ENCODE measurements around the gene ATP5IF1.

The ATP5IF1 gene

GRCh38 chr1:28205243-28205642 is 30.7 kb upstream of the ATP5IF1 start:
- Histone ChIP-seq H3K36me3 (ENCODE audit: control insufficient read depth, insufficient read depth, low read length) (peaks cover 1% of the 10 kb centered on the region), H3K27me3 (ENCODE audit: control insufficient read depth, insufficient read depth, low read length) (no peaks in the 10 kb centered on the region), H3K9ac (ENCODE audit: low read length) (no peak overlapping the region), H3K4me1 (ENCODE audit: control insufficient read depth, insufficient read depth, low read length) (peaks cover 1% of the 10 kb centered on the region), H3K9me3 (ENCODE audit: control insufficient read depth, low read length) (no peaks in the 10 kb centered on the region), H3K4me3 (ENCODE audit: low read length) (no peak overlapping the region)

GRCh38 chr1:28208818-28209441 is 27.0 kb upstream of the ATP5IF1 start:
- no peaks in the 10 kb centered on the region for H3K36me3 ChIP-seq (ENCODE audit: control insufficient read depth, insufficient read depth, low read length)
- H3K4me3 ChIP-seq (ENCODE audit: low read length): no peak overlapping the region
- no peak overlapping the region for H3K9ac ChIP-seq (ENCODE audit: low read length)
- H3K27me3 ChIP-seq (ENCODE audit: control insufficient read depth, insufficient read depth, low read length): no peaks in the 10 kb centered on the region
- H3K4me1 ChIP-seq (ENCODE audit: control insufficient read depth, insufficient read depth, low read length): no peaks in the 10 kb centered on the region
- no peaks in the 10 kb centered on the region for H3K9me3 ChIP-seq (ENCODE audit: control insufficient read depth, low read length)

GRCh38 chr1:28209700-28210099 is 26.2 kb upstream of the ATP5IF1 start:
- Histone ChIP-seq H3K27me3 (ENCODE audit: control insufficient read depth, insufficient read depth, low read length) (no peaks in the 10 kb centered on the region), H3K36me3 (ENCODE audit: control insufficient read depth, insufficient read depth, low read length) (no peaks in the 10 kb centered on the region), H3K4me3 (ENCODE audit: low read length) (no peak overlapping the region), H3K9me3 (ENCODE audit: control insufficient read depth, low read length) (no peaks in the 10 kb centered on the region), H3K9ac (ENCODE audit: low read length) (no peak overlapping the region), H3K4me1 (ENCODE audit: control insufficient read depth, insufficient read depth, low read length) (no peaks in the 10 kb centered on the region)

- Histone ChIP-seq H3K4me3 (ENCODE audit: low read length) (no peak overlapping the region), H3K4me1 (ENCODE audit: control insufficient read depth, insufficient read depth, low read length) (no peaks in the 10 kb centered on the region), H3K27me3 (ENCODE audit: control insufficient read depth, insufficient read depth, low read length) (no peaks in the 10 kb centered on the region), H3K9ac (ENCODE audit: low read length) (no peak overlapping the region), H3K36me3 (ENCODE audit: control insufficient read depth, insufficient read depth, low read length) (no peaks in the 10 kb centered on the region), H3K9me3 (ENCODE audit: control insufficient read depth, low read length) (no peaks in the 10 kb centered on the region)
Observed at GRCh38 chr1:28213315-28213714, 22.6 kb upstream of the ATP5IF1 start.

DNA sequence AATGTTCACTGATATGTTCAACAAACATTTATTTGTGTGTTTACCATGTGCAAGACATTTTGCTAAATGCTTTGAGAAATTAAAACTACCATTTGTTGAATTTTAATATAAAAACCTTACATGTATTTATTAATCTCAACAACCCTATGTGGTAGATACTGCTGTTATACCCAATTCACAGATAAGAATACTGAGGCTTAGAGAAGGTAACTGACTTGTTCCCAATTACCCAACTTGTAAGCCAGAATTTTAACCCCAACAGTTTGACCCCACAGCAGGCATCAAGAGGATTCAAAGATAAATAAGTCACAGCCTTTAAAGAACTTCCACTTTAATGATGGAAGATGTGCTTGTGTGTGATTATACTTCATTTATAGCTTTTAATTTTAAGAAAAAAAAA is 6.8 kb upstream of the ATP5IF1 start:
- Histone ChIP-seq H3K27me3 (ENCODE audit: control insufficient read depth, insufficient read depth, low read length) (no peaks in the 10 kb centered on the region), H3K9me3 (ENCODE audit: control insufficient read depth, low read length) (no peaks in the 10 kb centered on the region), H3K36me3 (ENCODE audit: control insufficient read depth, insufficient read depth, low read length) (no peaks in the 10 kb centered on the region), H3K4me1 (ENCODE audit: control insufficient read depth, insufficient read depth, low read length) (peaks cover 4% of the 10 kb centered on the region), H3K4me3 (ENCODE audit: low read length) (no peak overlapping the region), H3K9ac (ENCODE audit: low read length) (no peak overlapping the region)

DNA sequence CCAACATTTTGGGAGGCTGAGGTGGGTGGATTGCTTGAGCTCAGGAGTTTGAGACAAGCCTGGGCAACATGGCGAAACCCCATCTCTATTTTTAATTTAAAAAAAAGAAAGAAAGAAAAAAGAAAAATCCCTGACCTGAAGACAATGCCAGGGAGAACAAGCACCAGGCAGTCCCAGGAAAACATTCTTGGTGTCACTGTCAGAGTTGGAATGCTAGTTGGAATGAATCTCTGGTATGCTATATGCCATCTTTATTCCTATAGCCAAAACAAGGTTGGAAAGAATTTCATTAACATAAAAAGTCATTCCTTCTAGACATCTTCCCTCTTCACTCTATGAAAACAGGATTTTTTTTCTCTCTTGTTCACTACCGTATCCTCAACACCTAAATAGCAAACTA is 5.9 kb upstream of the ATP5IF1 start:
- H3K36me3 ChIP-seq (ENCODE audit: control insufficient read depth, insufficient read depth, low read length): no peaks in the 10 kb centered on the region
- H3K9me3 ChIP-seq (ENCODE audit: control insufficient read depth, low read length): no peaks in the 10 kb centered on the region
- H3K9ac ChIP-seq (ENCODE audit: low read length): no peak overlapping the region

GRCh38 chr1:28232558-28233263 is 3.2 kb upstream of the ATP5IF1 start, which contains the start of gene DNAJC8:
Gene DNAJC8, minus strand, starts transcription at chr1:28233029. Its CDS starts 31 bp downstream, at chr1:28232998.
- Histone ChIP-seq H3K9me3 (ENCODE audit: control insufficient read depth, low read length) (no peaks in the 10 kb centered on the region), H3K9ac (ENCODE audit: low read length) (peak within 1 kb of the TSS; percentile 94), H3K4me3 (ENCODE audit: low read length) (peak within 1 kb of the TSS; percentile 86), H3K36me3 (ENCODE audit: control insufficient read depth, insufficient read depth, low read length) (no peaks in the 10 kb centered on the region), H3K27me3 (ENCODE audit: control insufficient read depth, insufficient read depth, low read length) (no peaks in the 10 kb centered on the region), H3K4me1 (ENCODE audit: control insufficient read depth, insufficient read depth, low read length) (peaks cover 17% of the 10 kb centered on the region)

More for the DNA sequence above, 5.9 kb upstream of the ATP5IF1 start:
- Histone ChIP-seq H3K4me1 (ENCODE audit: control insufficient read depth, insufficient read depth, low read length) (peaks cover 4% of the 10 kb centered on the region), H3K27me3 (ENCODE audit: control insufficient read depth, insufficient read depth, low read length) (no peaks in the 10 kb centered on the region), H3K4me3 (ENCODE audit: low read length) (no peak overlapping the region)

DNA sequence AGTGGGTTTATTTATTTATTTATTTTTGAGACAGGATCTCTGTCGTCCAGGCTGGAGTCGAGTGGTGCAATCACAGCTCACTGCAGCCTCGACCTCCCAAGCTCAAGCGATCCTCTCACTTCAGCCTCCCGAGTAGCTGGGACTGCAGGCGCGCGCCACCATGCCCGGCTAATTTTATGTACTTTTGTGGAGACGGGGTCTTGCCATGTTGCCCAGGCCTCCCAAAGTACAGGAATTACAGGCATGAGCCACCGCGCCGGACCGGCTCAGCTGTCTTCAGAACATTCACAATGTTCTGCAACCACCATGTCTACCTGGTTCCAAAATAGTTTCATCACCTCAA is 2.7 kb upstream of the ATP5IF1 start:
- Histone ChIP-seq H3K4me3 (ENCODE audit: low read length) (no peak overlapping the region), H3K4me1 (ENCODE audit: control insufficient read depth, insufficient read depth, low read length) (peaks cover 17% of the 10 kb centered on the region), H3K27me3 (ENCODE audit: control insufficient read depth, insufficient read depth, low read length) (no peaks in the 10 kb centered on the region), H3K9me3 (ENCODE audit: control insufficient read depth, low read length) (no peaks in the 10 kb centered on the region), H3K9ac (ENCODE audit: low read length) (peak overlapping the region; percentile 94), H3K36me3 (ENCODE audit: control insufficient read depth, insufficient read depth, low read length) (no peaks in the 10 kb centered on the region)

GRCh38 chr1:28236656-28237322 is 865 bp downstream of the ATP5IF1 start:
- Histone ChIP-seq H3K36me3 (ENCODE audit: control insufficient read depth, insufficient read depth, low read length) (no peaks in the 10 kb centered on the region), H3K9ac (ENCODE audit: low read length) (peak overlapping the region; percentile 94), H3K4me3 (ENCODE audit: low read length) (peak overlapping the region; percentile 99), H3K27me3 (ENCODE audit: control insufficient read depth, insufficient read depth, low read length) (no peaks in the 10 kb centered on the region), H3K4me1 (ENCODE audit: control insufficient read depth, insufficient read depth, low read length) (peaks cover 17% of the 10 kb centered on the region), H3K9me3 (ENCODE audit: control insufficient read depth, low read length) (no peaks in the 10 kb centered on the region)

DNA sequence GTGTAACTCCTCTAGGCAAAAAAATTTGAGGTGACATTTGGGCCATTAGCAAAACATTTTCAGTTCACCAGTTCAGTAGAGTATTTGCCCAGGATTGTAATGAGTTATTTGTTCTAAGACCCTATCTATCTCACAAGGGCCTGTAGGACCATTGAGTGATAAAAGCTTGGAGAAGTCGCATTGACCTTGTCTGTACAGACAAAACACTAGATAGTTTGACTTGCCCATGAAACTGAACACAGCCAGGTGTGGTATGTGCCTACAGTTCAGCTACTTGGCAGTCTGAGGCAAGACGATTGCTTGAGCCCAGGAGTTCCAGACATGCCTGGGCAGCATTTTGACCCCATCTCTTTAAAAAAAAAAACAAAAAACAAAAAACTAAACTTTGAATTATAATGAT is 3.1 kb downstream of the ATP5IF1 start:
- Histone ChIP-seq H3K9ac (ENCODE audit: low read length) (no peak overlapping the region), H3K4me1 (ENCODE audit: control insufficient read depth, insufficient read depth, low read length) (peaks cover 25% of the 10 kb centered on the region), H3K9me3 (ENCODE audit: control insufficient read depth, low read length) (no peaks in the 10 kb centered on the region), H3K36me3 (ENCODE audit: control insufficient read depth, insufficient read depth, low read length) (no peaks in the 10 kb centered on the region), H3K4me3 (ENCODE audit: low read length) (no peak overlapping the region), H3K27me3 (ENCODE audit: control insufficient read depth, insufficient read depth, low read length) (no peaks in the 10 kb centered on the region)

DNA sequence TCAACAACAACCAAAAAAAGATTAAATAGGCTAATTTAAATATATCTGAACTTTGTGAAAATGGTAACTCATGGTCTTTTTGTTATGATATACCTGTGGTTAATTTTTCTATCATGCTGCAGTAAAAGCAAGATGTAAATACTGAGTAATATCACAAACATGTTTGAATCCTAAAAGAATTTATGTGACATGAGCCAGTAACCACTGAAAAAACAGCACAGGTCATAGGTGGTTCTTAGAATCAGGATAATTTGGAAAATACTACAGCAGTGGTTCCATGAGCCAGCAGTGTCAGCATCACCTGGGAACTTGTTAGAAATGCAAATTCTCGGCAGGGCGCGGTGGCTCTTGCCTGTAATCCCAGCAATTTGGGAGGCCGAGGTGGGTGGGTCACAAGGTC is 4.1 kb downstream of the ATP5IF1 start:
- Histone ChIP-seq H3K9me3 (ENCODE audit: control insufficient read depth, low read length) (no peaks in the 10 kb centered on the region), H3K4me1 (ENCODE audit: control insufficient read depth, insufficient read depth, low read length) (peaks cover 36% of the 10 kb centered on the region)

GRCh38 chr1:28241638-28242241 is 5.8 kb downstream of the ATP5IF1 start:
- H3K9me3 ChIP-seq (ENCODE audit: control insufficient read depth, low read length): no peaks in the 10 kb centered on the region
- no peaks in the 10 kb centered on the region for H3K36me3 ChIP-seq (ENCODE audit: control insufficient read depth, insufficient read depth, low read length)
- no peak overlapping the region for H3K9ac ChIP-seq (ENCODE audit: low read length)
- H3K27me3 ChIP-seq (ENCODE audit: control insufficient read depth, insufficient read depth, low read length): no peaks in the 10 kb centered on the region
- H3K4me1 ChIP-seq (ENCODE audit: control insufficient read depth, insufficient read depth, low read length): peaks cover 33% of the 10 kb centered on the region
- peak overlapping the region; percentile 25 for H3K4me3 ChIP-seq (ENCODE audit: low read length)

More for the DNA sequence above, 4.1 kb downstream of the ATP5IF1 start:
- Histone ChIP-seq H3K27me3 (ENCODE audit: control insufficient read depth, insufficient read depth, low read length) (no peaks in the 10 kb centered on the region), H3K36me3 (ENCODE audit: control insufficient read depth, insufficient read depth, low read length) (no peaks in the 10 kb centered on the region), H3K9ac (ENCODE audit: low read length) (no peak overlapping the region), H3K4me3 (ENCODE audit: low read length) (no peak overlapping the region)

Measured in mucosa of stomach (tissue), 1 donor.